B cell (primary cell): ENCODE data around the gene MIF. TPM values are rescaled to one million over a fixed set of nuclear protein-coding genes. Genes with fewer than 3 reads are reported as not detected.

ENCODE experiments used
- ATAC-seq: fragments of 200-7000 bp; cut with Tn5 transposase; one replicate; pipeline ENCODE4 v1.10.0; 2021; ENCODE audit warnings: low read depth, mild to moderate bottlenecking, moderate number of reproducible peaks, moderate library complexity
- CTCF ChIA-PET: fragments of 350-600 bp; sonication (Branson Sonifier 250); formaldehyde crosslinking; loops from one replicate; lab custom pipeline; 2021; ENCODE audit warnings: antibody characterized with exemption, inconsistent platforms; lab: Charles Lee
- POLR2A ChIA-PET: fragments of 350-600 bp; sonication (Branson Sonifier 250); formaldehyde crosslinking; loops from one replicate; lab custom pipeline; 2021; ENCODE audit warnings: antibody characterized with exemption; lab: Charles Lee
- DNase-seq: peaks from one replicate; pipeline ENCODE4 v3.0.0; 2013
- H2AFZ ChIP-seq: 2 replicates; pipeline ENCODE4 v1.6.1; 2012; ENCODE audit warnings: mild to moderate bottlenecking, low read depth, low read length; ENCODE audit not compliant: insufficient read depth, poor library complexity, severe bottlenecking
- H3K27ac ChIP-seq, 2 donors: 1 replicate in 1 of 2; 2 replicates in 1 of 2; pipeline ENCODE4 v1.5.1; 2012 to 2013; ENCODE audit warnings: low read length in 2 of 2, mild to moderate bottlenecking in 2 of 2, moderate library complexity in 1 of 2
- H3K27me3 ChIP-seq, 4 experiments: fragments of 200-600 bp in 1 of 4; sonication (generic) in 1 of 4; replicated peaks in 1 of 4; 1 replicate in 2 of 4; 2 replicates in 2 of 4; pipeline versions ENCODE4 v1.6.1 to v1.7.0; 2013 to 2016; ENCODE audit warnings: low read length in 3 of 4, mild to moderate bottlenecking in 2 of 4, mixed read lengths in 1 of 4, moderate library complexity in 1 of 4; ENCODE audit not compliant: insufficient read depth in 4 of 4, control insufficient read depth in 3 of 4; ENCODE audit errors: control extremely low read depth in 1 of 4
- H3K36me3 ChIP-seq, 2 experiments: replicated peaks in 1 of 2; 1 replicate in 1 of 2; 2 replicates in 1 of 2; pipeline versions ENCODE4 v1.6.1 to v1.7.1; 2013; ENCODE audit warnings: low read length in 1 of 2; ENCODE audit not compliant: insufficient read depth in 2 of 2, control insufficient read depth in 1 of 2; ENCODE audit errors: control extremely low read depth in 1 of 2, extremely low read depth in 1 of 2
- H3K4me1 ChIP-seq, 2 donors: fragments of 200-600 bp in 1 of 2; sonication (generic) in 1 of 2; 1 replicate in 1 of 2; 2 replicates in 1 of 2; pipeline versions ENCODE4 v1.5.1 to v1.6.1; 2013 to 2017; ENCODE audit warnings: low read length in 2 of 2; ENCODE audit not compliant: control insufficient read depth in 2 of 2, insufficient read depth in 2 of 2
- H3K4me2 ChIP-seq: replicated peaks from 2 replicates; pipeline ENCODE3; 2012; ENCODE audit warnings: mild to moderate bottlenecking, low read depth, low read length; ENCODE audit not compliant: poor library complexity, severe bottlenecking
- H3K4me3 ChIP-seq, 5 experiments: fragments of 200-600 bp in 1 of 5; sonication (generic) in 1 of 5; 1 replicate in 3 of 5; 2 replicates in 2 of 5; pipeline versions ENCODE4 v1.5.1 to v1.7.0; 2011 to 2016; ENCODE audit warnings: low read length in 4 of 5, mild to moderate bottlenecking in 4 of 5, low read depth in 2 of 5, control low read depth in 1 of 5, moderate library complexity in 1 of 5; ENCODE audit not compliant: insufficient read depth in 1 of 5; ENCODE audit errors: control extremely low read depth in 1 of 5, extremely low read depth in 1 of 5
- H3K79me2 ChIP-seq: fragments of 200-600 bp; sonication (generic); one replicate; pipeline ENCODE4 v1.6.0; 2016; ENCODE audit warnings: low read length; ENCODE audit not compliant: control insufficient read depth, insufficient read depth
- H3K9ac ChIP-seq: fragments of 200-600 bp; sonication (generic); 2 replicates; pipeline ENCODE4 v1.6.1; 2017; ENCODE audit warnings: mild to moderate bottlenecking, low read length, moderate library complexity
- H3K9me3 ChIP-seq, 3 donors: one replicate each; pipeline versions ENCODE4 v1.6.1 to v1.7.1; 2013; ENCODE audit warnings: low read length in 2 of 3; ENCODE audit not compliant: control insufficient read depth in 2 of 3, insufficient read depth in 1 of 3; ENCODE audit errors: control extremely low read depth in 1 of 3
- H4K20me1 ChIP-seq: 2 replicates; pipeline ENCODE4 v1.6.0; 2012; ENCODE audit warnings: mild to moderate bottlenecking, low read length; ENCODE audit not compliant: insufficient read depth, control insufficient read depth, poor library complexity, severe bottlenecking
- H3K27ac Mint-ChIP-seq: one replicate; pipeline ENCODE4 v1.8.0; 2021; ENCODE audit warnings: mixed read lengths
- H3K27me3 Mint-ChIP-seq: one replicate; pipeline ENCODE4 v1.8.0; 2021; ENCODE audit warnings: mixed read lengths
- H3K4me1 Mint-ChIP-seq: one replicate; pipeline ENCODE4 v1.8.0; 2021; ENCODE audit warnings: mixed read lengths
- H3K4me3 Mint-ChIP-seq: one replicate; pipeline ENCODE4 v1.8.0; 2021; ENCODE audit warnings: mixed read lengths
- H3K9me3 Mint-ChIP-seq: one replicate; pipeline ENCODE4 v1.8.0; 2022; ENCODE audit warnings: mixed read lengths; ENCODE audit not compliant: insufficient read depth
- CTCF ChIP-seq: fragments of 200-600 bp; IDR thresholded peaks from one replicate; pipeline ENCODE4 v1.8.0; 2022; ENCODE audit warnings: antibody characterized with exemption, mild to moderate bottlenecking
- EZH2 ChIP-seq: IDR thresholded peaks from 2 replicates; pipeline ENCODE4 v1.6.1; 2012; ENCODE audit warnings: borderline replicate concordance, low read depth, mild to moderate bottlenecking, moderate library complexity, low read length; ENCODE audit not compliant: insufficient read depth, poor library complexity, severe bottlenecking
- WGBS: methylation state at CpG from one replicate; pipeline ENCODE4 v1.1.5; 2013; ENCODE audit warnings: missing lambda C conversion rate; ENCODE audit not compliant: insufficient coverage; 5-methylcytosine and 5-hydroxymethylcytosine counted together
- intact Hi-C: fragments of 100-400 bp; cut with micrococcal nuclease; formaldehyde crosslinking; loops from one replicate; pipeline ENCODE4 v1.10.0; 2022
- polyA plus RNA-seq: library from polyadenylated mRNA; depleted of rRNA; stranded (reverse); fragments of >200 nt; gene quantifications from 2 replicates; pipeline ENCODE4 v1.2.3, GENCODE V29; 2012
- total RNA-seq, 2 donors: library from RNA; stranded (reverse); fragments of 120-200 nt in 1 of 2; gene quantifications; 1 replicate in 1 of 2; 2 replicates in 1 of 2; pipeline versions ENCODE4 v1.2.3 to v1.2.4, GENCODE V29; 2013 to 2022

MIF gene
- total and polyA plus RNA-seq, 2 donors (not counting 1 experiment from before 2014, with no cell fraction given), result 143 to 272 TPM

DNA sequence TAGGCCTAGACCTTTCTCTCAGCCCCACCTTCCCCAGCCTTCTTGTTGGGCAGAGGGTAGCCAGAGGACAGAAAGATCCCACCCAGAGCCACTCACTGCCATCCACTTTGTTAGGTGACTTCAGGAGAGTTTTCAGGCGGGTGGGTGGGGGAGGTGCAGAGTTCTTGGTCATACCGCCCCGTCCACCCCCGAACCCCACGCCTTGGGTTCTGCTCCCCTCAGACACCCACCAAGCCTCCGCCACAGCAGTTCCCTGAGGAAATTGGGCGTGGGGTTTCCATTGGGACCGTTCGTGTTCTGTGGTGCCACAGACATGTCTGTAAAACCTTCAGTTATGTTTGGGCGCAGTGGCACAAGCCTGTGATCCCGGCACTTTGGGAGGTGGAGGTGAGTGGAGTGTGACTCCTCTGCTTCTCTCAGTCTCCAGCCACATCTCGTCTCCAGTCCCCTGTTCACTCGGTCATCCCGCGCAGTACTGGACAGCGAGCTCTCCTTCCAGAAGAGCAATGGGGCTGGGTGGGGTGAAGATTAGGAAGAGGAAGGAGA lies 1.5 kb downstream of the MIF start:
- POLR2A ChIA-PET, result no interaction called here
- CTCF ChIA-PET, result no interaction called here
- Histone ChIP-seq H3K4me1 (peaks cover 13 to 19% of the 10 kb centered on the region in 2 donors), H3K27me3 (no peaks in the 10 kb centered on the region), H3K9ac (peak overlapping the region; percentile 81), H3K27ac (no peak overlapping the region), H4K20me1 (peaks cover 34% of the 10 kb centered on the region), H3K36me3 (peaks cover 1 to 16% of the 10 kb centered on the region in 2 experiments), H3K79me2 (peaks cover 12% of the 10 kb centered on the region), H2AFZ (no peak overlapping the region), H3K4me2 (peak overlapping the region; percentile 91), H3K9me3 (peaks cover 0 to 4% (median 0%) of the 10 kb centered on the region in 3 donors), H3K4me3 (peak overlapping the region in 4 of 5 experiments; percentile 77 to 88 (median 84))
- TF ChIP-seq EZH2 (no peak), CTCF (no peak)
- peaks cover 28% of the 10 kb centered on the region for H3K4me1 Mint-ChIP-seq
- H3K4me3 Mint-ChIP-seq, result peak overlapping the region; percentile 93
- ATAC-seq (no peak), DNase-seq (no peak)
- H3K27ac Mint-ChIP-seq, result peak overlapping the region; percentile 88
- 91% methylated on average over 6 of the region's 16 CpGs for WGBS
- H3K27me3 Mint-ChIP-seq, result no peaks in the 10 kb centered on the region
- no peaks in the 10 kb centered on the region for H3K9me3 Mint-ChIP-seq
- intact Hi-C loops, result no loop called here

DNA sequence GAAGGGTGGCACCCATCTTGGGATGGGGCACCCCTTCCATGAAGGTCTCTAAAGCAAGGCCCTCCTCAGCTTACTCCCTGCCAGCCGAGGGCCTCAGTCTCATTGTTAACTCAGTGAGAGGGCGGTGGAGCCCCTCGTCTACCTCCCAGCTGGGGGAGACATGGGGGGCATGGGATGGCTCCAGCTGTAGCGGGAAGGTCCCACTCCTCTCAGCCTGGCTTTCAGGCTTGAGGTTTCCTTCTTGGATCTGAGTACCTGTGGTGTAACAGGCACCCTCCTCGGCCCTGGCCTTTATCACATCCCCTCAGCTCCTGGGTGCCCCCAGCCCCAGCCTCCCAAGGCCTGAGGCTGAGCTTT lies 2.0 kb downstream of the MIF start:
- peaks cover 12% of the 10 kb centered on the region for H3K79me2 ChIP-seq
- H3K27me3 ChIP-seq, result no peaks in the 10 kb centered on the region
- peaks cover 0 to 4% (median 0%) of the 10 kb centered on the region in 3 donors for H3K9me3 ChIP-seq
- H3K9ac ChIP-seq, result no peak overlapping the region
- ChIA-PET POLR2A (no interaction called here), CTCF (no interaction called here)
- no peak overlapping the region for H3K4me3 ChIP-seq
- H3K9me3 Mint-ChIP-seq, result no peaks in the 10 kb centered on the region
- DNase-seq (peak; percentile 24), ATAC-seq (no peak)
- intact Hi-C loops, result no loop called here
- no peak overlapping the region for H2AFZ ChIP-seq
- WGBS, result 100% methylated on average over 5 of the region's 5 CpGs
- no peaks in the 10 kb centered on the region for H3K27me3 Mint-ChIP-seq
- H3K27ac Mint-ChIP-seq, result peak overlapping the region; percentile 88
- H3K27ac ChIP-seq, result no peak overlapping the region
- peaks cover 13 to 19% of the 10 kb centered on the region in 2 donors for H3K4me1 ChIP-seq
- peak overlapping the region; percentile 93 for H3K4me3 Mint-ChIP-seq
- H3K36me3 ChIP-seq, result peaks cover 1 to 16% of the 10 kb centered on the region in 2 experiments
- peaks cover 34% of the 10 kb centered on the region for H4K20me1 ChIP-seq
- TF ChIP-seq CTCF (no peak), EZH2 (no peak)
- peaks cover 28% of the 10 kb centered on the region for H3K4me1 Mint-ChIP-seq
- peak overlapping the region; percentile 91 for H3K4me2 ChIP-seq
